Calu3 (cell line): Measurements from ENCODE around the gene RIMS4. TPM values are rescaled to one million over a fixed set of nuclear protein-coding genes. Genes with fewer than 3 reads are reported as not detected.
A peak's percentile ranks its signal among the peaks of the same experiment; 100 is the strongest.

Source experiments
- BruUV-seq: library from RNA; stranded (reverse); fragments of 400-500 nt; replicated peaks from 2 replicates; lab custom pipeline; 2021; lab: Mats Ljungman, UMichigan
- CTCF ChIA-PET: fragments of 300-600 bp; sonication (Branson Sonifier 250); formaldehyde crosslinking; loops from one replicate; lab custom pipeline; 2022; ENCODE audit warnings: antibody characterized with exemption; lab: Charles Lee
- DNase-seq: peaks from one replicate; pipeline ENCODE4 v3.0.0; 2022
- H3K27ac Mint-ChIP-seq: one replicate; pipeline ENCODE4 v1.8.0; 2022; ENCODE audit warnings: mixed read lengths; ENCODE audit not compliant: unreplicated experiment
- H3K27me3 Mint-ChIP-seq: one replicate; pipeline ENCODE4 v1.8.0; 2022; ENCODE audit warnings: mixed read lengths; ENCODE audit not compliant: unreplicated experiment
- H3K36me3 Mint-ChIP-seq: one replicate; pipeline ENCODE4 v1.8.0; 2022; ENCODE audit warnings: mild to moderate bottlenecking, moderate library complexity, mixed read lengths; ENCODE audit not compliant: insufficient read depth, unreplicated experiment
- H3K4me1 Mint-ChIP-seq: one replicate; pipeline ENCODE4 v1.8.0; 2022; ENCODE audit warnings: mild to moderate bottlenecking, low read depth, mixed read lengths; ENCODE audit not compliant: unreplicated experiment
- H3K4me3 Mint-ChIP-seq: one replicate; pipeline ENCODE4 v1.8.0; 2022; ENCODE audit warnings: mild to moderate bottlenecking, low read depth, moderate library complexity, mixed read lengths; ENCODE audit not compliant: unreplicated experiment
- H3K9me3 Mint-ChIP-seq: one replicate; pipeline ENCODE4 v1.8.0; 2022; ENCODE audit warnings: low read depth, mixed read lengths; ENCODE audit not compliant: unreplicated experiment
- CTCF ChIP-seq: fragments of 200-600 bp; IDR thresholded peaks from one replicate; pipeline ENCODE4 v1.8.0; 2022; ENCODE audit warnings: antibody characterized with exemption; ENCODE audit not compliant: unreplicated experiment
- intact Hi-C: fragments of 100-400 bp; cut with micrococcal nuclease; formaldehyde crosslinking; loops from one replicate; pipeline ENCODE4 v1.10.0; 2022; ENCODE audit not compliant: unreplicated experiment
- total RNA-seq: library from RNA; stranded (reverse); gene quantifications from 2 replicates; pipeline ENCODE4 v1.2.3, GENCODE V29; 2022

Gene RIMS4
- total RNA-seq, 1 experiment from 2014 or later, result 0.40 TPM

DNA sequence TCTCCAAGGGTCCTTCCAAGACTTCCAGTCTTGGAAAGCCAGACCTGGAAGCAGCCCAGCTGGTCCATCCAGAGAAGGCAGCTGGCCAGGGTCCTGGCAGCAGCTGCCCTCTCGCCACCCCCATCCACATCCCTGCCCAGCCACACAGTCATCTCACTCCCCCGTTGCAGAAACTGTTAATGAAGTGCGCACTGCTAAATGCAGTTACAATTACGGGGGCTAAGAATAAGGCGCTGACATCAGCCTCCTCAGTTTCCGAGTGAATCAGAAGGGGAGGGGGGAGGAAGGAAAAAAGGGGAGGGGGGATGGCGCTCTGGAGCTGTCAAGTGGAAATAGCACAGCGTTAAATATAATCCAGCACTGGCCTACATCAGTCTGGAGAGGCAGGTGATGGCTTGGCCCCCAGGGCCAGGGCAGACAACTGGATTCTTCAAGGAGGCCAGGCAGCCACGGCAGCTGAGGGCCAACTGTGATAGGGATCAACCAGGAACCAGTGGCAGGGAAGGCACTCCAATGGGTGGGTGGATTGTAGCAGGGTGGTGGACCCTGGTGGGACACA is 6.9 kb downstream of the RIMS4 start:
- CTCF ChIA-PET, result interaction anchor here (1.2 kb wide), 1 partner anchor 56 kb away, joined by 4 read pairs; no protein-coding TSS in a partner anchor
- Mint-ChIP-seq H3K27ac (no peak overlapping the region), H3K36me3 (no peaks in the 10 kb centered on the region), H3K4me3 (no peak overlapping the region), H3K9me3 (no peaks in the 10 kb centered on the region), H3K4me1 (no peaks in the 10 kb centered on the region), H3K27me3 (peaks cover 66% of the 10 kb centered on the region)
- DNase-seq, result no peak
- BruUV-seq, result no TSS peak
- intact Hi-C loops, result no loop called here
- TF ChIP-seq CTCF, result no peak

GRCh38 chr20:44802702-44803101 is 7.6 kb downstream of the RIMS4 start:
- CTCF ChIA-PET, result interaction anchor here (1.2 kb wide), 1 partner anchor 55 kb away, joined by 4 read pairs; no protein-coding TSS in a partner anchor
- Mint-ChIP-seq H3K27ac (no peak overlapping the region), H3K9me3 (no peaks in the 10 kb centered on the region), H3K4me1 (no peaks in the 10 kb centered on the region), H3K4me3 (no peak overlapping the region), H3K27me3 (peaks cover 66% of the 10 kb centered on the region), H3K36me3 (no peaks in the 10 kb centered on the region)
- DNase-seq, result no peak
- TF ChIP-seq CTCF, result no peak
- intact Hi-C loops, result no loop called here
- BruUV-seq, result no TSS peak

DNA sequence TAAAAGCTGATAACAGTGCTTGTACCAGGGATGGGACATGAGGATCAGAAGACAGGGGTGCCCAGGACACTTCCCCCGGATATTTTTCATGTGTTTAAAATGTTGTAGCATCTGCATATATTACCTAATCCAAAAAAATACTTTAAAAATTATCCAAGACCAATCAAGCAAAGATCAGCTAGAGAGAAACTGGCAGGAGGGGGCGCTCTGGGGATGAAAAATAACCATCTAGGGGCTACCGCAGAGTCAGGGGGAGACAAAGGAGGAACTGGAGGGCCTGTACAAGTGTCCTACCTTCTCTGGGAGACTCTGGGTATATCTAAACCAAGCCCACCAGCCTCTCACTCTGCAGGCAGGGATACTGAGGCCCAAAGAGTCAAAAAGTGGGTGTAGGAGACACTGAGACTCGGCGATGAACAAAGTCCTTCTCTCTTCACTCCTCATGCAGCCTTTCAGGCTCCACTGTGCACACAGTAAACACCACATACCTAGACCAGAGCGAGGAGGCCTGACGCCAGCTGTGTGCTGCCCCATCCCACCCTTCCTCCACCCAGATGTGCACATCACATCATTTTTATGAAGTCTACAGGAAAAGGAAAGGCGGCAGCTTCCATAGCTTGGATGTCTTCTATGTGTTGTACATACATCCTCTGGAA is 9.8 kb downstream of the RIMS4 start:
- no TSS peak for BruUV-seq
- Mint-ChIP-seq H3K27ac (no peak overlapping the region), H3K9me3 (no peaks in the 10 kb centered on the region), H3K4me3 (no peak overlapping the region), H3K4me1 (no peaks in the 10 kb centered on the region), H3K27me3 (peaks cover 69% of the 10 kb centered on the region), H3K36me3 (no peaks in the 10 kb centered on the region)
- peak; percentile 26 for TF ChIP-seq CTCF
- intact Hi-C loops, result no loop called here
- no peak for DNase-seq
- CTCF ChIA-PET, result interaction anchor here (0.6 to 1.0 kb wide), 2 partner anchors 29 to 88 kb away, joined by 4 to 5 read pairs; no protein-coding TSS in a partner anchor

DNA sequence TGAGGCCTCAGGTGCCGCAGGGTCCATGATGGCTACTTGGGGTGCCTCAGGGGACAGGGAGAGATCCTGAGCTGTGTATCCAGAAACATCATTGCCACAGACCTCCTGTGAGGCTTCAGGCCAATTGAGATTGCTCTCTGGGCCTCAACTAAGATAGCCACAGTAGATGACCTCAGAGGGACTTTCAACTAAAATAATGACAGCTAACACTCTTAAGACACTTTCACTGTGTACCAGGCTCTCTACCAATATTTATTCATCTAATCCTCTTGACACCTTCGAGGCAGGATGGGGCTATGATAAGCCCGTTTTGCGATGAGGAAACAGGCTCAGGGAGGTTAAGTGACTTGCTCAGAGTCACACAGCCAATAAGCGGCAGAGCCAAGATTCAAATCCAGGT is 10.7 kb downstream of the RIMS4 start:
- Mint-ChIP-seq H3K9me3 (no peaks in the 10 kb centered on the region), H3K4me3 (no peak overlapping the region), H3K27me3 (peaks cover 73% of the 10 kb centered on the region), H3K27ac (no peak overlapping the region), H3K36me3 (no peaks in the 10 kb centered on the region), H3K4me1 (no peaks in the 10 kb centered on the region)
- intact Hi-C loops, result no loop called here
- CTCF ChIA-PET, result interaction anchor here (0.6 to 1.0 kb wide), 2 partner anchors 29 to 89 kb away, joined by 4 to 5 read pairs; no protein-coding TSS in a partner anchor
- no peak for TF ChIP-seq CTCF
- no peak for DNase-seq
- BruUV-seq, result no TSS peak
